ENCODE measurements around the gene ABRACL.
"Not testable (repeated sequence)": the region's sequence is repeated elsewhere in the genome, so short reads cannot be mapped to it uniquely, and the experiment has no call there.

The ABRACL gene

GRCh38 chr6:139013185-139013800, 15.3 kb upstream of the ABRACL start:
- no peak for DNase-seq

GRCh38 chr6:139014945-139015344, 13.6 kb upstream of the ABRACL start:
- DNase-seq, result no peak

GRCh38 chr6:139016337-139017213, 12.0 kb upstream of the ABRACL start:
- no peak for DNase-seq

GRCh38 chr6:139017227-139017626, 11.3 kb upstream of the ABRACL start:
- DNase-seq, result peak; percentile 34

GRCh38 chr6:139019722-139020121, 8.8 kb upstream of the ABRACL start:
- no peak for DNase-seq

- DNase-seq, result no peak
Observed at GRCh38 chr6:139020689-139021088, 7.9 kb upstream of the ABRACL start.

- DNase-seq, result not testable (repeated sequence)
Observed at GRCh38 chr6:139025416-139025815, 3.1 kb upstream of the ABRACL start.

- no peak for DNase-seq
Observed at GRCh38 chr6:139027620-139028182, 844 bp upstream of the ABRACL start.

GRCh38 chr6:139028215-139028657, 309 bp upstream of the ABRACL start:
- no peak for DNase-seq

- DNase-seq, result no peak
Observed at GRCh38 chr6:139029470-139030227, 1.1 kb downstream of the ABRACL start.

- DNase-seq, result no peak
Observed at GRCh38 chr6:139030228-139030963, 1.9 kb downstream of the ABRACL start.

GRCh38 chr6:139037490-139037889, 8.9 kb downstream of the ABRACL start:
- DNase-seq, result no peak

GRCh38 chr6:139044250-139044649, 15.7 kb downstream of the ABRACL start:
- DNase-seq, result no peak

GRCh38 chr6:139047677-139048076, 19.1 kb downstream of the ABRACL start:
- DNase-seq, result no peak

GRCh38 chr6:139048912-139049311, 20.4 kb downstream of the ABRACL start:
- DNase-seq, result not testable (repeated sequence)

GRCh38 chr6:139050131-139050769, 21.7 kb downstream of the ABRACL start:
- DNase-seq, result not testable (repeated sequence)

GRCh38 chr6:139050770-139051313, 22.3 kb downstream of the ABRACL start:
- DNase-seq, result no peak

- DNase-seq, result no peak
Observed at GRCh38 chr6:139051396-139052060, 23.0 kb downstream of the ABRACL start.

GRCh38 chr6:139053382-139053781, 24.8 kb downstream of the ABRACL start:
- DNase-seq, result no peak

- DNase-seq, result no peak
Observed at GRCh38 chr6:139054001-139054400, 25.5 kb downstream of the ABRACL start.

- no peak for DNase-seq
Observed at GRCh38 chr6:139055709-139056108, 27.2 kb downstream of the ABRACL start.

All from NCI-H2029 treated with DMSO at 0.1 percent for 48 hours (cell line).